ENCODE results near the gene ASAP2.

The ASAP2 gene

GRCh38 chr2:9232886-9233285 lies 26.3 kb downstream of the ASAP2 start:
- DNase-seq = no peak

DNA sequence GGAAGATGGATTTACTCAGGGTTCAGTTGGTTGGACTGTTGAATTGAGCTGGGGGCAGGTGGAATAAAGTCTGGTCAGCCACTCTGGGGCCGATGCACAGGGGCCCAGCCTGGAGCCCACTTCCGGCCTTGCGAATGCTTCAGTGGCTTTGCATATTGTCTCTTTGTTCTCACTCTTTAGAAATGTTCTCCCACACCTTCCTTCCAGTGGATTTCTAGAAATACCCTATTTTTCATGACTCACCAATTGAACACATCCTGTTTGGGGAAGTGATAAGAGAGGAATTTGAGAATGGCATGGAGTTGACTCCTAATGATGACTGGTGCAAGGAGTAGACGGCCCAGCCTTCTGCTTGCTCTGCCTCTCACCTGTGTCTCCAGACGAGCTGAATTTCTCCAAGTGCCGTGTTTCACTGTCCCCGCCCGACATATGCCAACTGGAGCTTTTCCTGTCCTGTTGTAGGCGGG lies 28.1 kb downstream of the ASAP2 start:
- DNase-seq = no peak

DNA sequence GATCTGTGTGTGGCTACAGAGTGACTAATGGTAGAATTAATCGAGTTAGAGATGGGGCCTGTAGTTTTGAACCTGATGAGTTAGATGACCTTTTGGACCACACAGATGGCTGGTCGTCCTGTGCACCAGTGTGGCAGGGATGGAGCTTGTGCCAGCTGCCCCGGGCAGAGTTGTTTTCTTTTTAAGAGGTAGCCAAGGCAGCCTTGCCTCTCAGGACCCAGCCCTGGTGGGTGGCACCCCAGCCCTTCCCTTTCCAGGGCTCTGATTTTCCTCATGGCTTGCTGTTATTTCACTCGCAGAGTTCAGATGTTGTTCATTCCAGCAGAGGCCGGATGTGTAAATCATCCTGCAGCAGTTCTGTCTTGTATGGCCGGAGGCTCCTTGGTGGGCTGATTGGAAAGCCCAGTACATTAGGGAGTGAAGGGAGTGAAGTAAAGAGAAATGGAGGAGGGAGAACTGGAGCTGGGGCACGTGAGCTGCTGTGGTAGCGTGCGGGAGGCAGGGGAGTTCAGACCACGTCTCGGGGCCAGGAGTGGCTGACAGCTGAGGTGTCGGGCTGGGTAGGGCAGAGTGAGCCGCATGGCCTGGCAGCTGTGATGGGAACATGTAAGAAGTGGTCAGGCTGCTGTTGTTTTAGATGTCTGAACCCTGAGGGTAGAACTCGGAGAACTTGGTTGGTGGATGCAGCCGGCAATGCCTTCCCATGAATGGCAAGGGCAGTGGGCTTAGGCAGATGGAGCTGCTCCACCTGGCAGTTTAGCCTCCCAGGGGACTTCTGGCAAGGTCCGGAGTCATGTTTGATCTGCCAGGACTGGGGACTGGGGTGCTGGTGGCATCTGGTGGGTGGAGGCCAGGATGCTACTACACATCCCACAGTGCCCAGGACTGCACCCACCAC lies 28.8 kb downstream of the ASAP2 start:
- no peak for DNase-seq

DNA sequence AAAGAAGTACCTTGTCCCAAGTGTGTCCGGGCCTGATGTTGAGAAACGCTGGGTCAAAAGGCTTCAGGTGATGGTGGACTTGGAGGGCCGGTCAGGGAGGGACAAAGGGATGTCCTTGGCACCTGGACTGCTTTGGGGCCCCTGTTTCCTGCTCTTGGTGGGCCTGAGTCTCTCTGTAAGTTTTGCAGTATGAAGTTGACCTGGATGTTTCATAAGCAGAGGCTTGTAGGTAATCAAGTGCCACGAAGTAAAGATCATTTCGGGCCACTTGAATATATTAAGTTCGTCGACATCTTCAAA lies 29.4 kb downstream of the ASAP2 start:
- DNase-seq = no peak

- DNase-seq = no peak
Observed at GRCh38 chr2:9236867-9237266, 30.3 kb downstream of the ASAP2 start.

- DNase-seq = no peak
Observed at GRCh38 chr2:9237831-9238230, 31.2 kb downstream of the ASAP2 start.

DNA sequence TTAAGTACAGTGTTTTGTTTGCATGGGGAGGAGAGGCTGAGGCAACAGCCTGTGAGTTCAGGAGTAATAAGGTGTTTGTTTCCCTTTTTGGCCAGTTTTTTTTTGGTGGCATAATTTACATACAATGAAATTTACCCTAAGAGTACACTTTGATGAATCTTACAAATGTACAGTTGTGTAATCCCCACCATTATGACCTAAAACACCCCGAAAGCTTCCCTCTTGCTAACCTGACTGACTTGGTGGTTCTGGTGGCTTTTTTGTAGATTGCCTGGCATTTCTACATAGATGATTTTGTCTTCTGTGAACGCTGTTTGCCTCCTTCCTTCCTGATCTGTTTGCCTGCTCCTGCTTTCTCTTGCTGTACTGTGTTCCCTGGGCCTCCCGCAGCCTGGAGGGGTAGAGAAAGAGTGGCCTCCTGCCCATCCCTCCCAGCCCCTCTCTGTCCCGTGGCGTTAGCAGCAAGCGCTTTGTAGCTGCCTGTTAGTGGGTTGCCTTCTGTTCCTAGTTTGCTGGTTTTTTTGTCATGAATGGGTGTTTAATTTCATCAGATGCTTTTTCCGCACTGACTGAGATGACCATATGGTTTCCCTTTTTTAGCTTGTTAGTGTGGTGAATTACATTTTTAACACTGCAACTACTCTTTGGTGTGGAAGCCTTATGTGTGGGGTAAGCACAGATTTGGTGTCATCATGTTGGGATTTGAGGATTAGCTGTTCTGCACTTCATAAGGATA lies 32.1 kb downstream of the ASAP2 start:
- no peak for DNase-seq

DNA sequence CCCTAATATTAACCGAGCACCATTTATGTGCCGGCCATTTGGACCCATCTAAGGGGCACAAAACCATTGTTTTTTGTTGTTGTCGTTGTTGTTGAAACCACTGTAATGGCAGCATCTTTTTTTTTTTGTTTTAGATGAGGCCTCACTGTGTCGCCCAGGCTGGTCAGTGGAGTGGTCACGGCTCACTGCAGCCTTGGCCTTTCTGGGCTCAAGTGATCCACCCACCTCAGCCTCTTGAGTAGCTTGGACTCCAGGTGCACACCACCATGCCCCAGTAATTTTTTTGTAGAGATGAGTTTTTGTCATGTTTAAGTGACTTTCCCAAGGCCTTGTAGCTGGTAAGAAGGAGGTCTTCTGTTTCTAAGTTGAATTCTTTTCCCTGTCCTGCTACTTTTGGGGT lies 33.0 kb downstream of the ASAP2 start:
- DNase-seq = no peak

GRCh38 chr2:9240745-9241144 lies 34.1 kb downstream of the ASAP2 start:
- DNase-seq = no peak

DNA sequence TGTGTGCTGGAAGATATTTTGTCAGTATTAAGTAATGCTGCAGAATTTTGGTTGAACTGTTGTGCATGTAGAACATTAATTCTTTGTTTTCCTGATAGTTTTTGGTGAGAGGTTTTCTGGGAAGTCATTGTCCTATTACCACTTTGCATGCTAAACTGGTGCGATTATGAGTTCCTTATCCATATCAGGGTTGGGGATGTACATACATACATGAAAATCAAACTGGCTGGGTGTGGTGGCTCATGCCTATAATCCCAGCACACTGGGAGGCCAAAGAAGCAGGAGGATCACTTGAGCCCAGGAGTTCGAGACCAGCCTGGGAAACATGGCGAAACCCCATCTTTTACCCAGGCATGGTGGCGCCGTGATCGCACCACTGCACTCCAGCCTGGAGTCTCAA lies 34.6 kb downstream of the ASAP2 start:
- no peak for DNase-seq

GRCh38 chr2:9243357-9243756 lies 36.7 kb downstream of the ASAP2 start:
- DNase-seq = no peak

GRCh38 chr2:9244985-9245544 lies 38.5 kb downstream of the ASAP2 start:
- DNase-seq = no peak

DNA sequence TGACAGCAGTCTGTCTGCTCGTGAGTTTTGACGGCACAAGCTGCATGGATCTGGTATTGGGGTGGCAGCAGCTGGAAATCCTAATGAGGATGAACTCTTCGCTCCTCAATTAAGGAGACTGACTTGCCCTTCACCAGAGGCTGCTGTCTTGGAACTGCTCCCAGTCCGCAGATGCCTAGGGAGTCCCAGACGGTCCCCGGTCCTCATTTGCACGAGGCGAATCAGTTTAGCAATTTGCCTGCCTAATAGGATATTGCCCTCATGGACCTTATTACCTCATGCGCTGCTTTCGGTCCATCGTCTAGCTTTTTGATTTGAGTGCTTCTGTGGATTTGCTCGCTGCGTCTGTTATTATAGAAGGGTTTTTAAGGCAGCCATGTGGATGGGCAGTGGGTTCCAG lies 40.6 kb downstream of the ASAP2 start:
- no peak for DNase-seq

DNA sequence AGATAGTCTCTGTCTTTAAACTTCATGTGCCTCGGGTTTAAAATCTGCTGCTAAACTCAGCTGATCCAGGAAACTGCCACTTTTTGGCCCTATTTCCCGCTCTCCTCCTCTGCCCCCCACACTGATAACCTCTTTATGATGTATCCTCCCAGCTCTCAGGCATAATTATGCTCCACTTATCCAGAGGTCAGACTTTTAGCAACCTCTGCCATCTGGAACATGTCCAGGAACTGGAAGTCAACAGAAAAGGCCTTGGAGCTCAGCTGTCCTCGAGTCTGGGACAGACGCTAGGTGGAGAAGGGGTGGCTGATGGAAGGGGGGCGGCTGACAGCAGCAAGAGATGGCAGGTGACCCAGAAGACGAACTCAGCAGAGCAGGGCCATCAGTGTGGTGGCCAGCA lies 41.2 kb downstream of the ASAP2 start:
- DNase-seq = no peak

DNA sequence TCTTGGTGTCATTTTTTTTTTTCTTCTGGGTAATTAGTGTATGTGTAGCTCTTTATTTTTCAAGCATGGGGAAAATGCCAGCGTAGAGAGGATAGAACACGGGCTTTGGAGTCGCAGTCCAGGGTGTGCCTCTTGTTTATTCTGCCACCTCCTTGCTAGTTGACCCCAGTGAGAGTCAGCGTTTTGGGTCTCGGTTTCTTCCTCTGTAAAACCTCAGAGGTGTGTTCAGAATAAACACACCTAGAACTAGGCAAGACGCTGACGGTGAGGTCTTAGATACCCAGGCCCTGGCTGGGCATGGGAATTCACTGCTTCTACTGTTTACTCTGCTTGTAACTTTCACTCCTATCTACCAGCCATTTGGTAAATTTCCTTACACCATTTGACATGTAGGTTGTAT lies 41.8 kb downstream of the ASAP2 start:
- DNase-seq = no peak

GRCh38 chr2:9249020-9249800 lies 42.6 kb downstream of the ASAP2 start:
- no peak for DNase-seq

DNA sequence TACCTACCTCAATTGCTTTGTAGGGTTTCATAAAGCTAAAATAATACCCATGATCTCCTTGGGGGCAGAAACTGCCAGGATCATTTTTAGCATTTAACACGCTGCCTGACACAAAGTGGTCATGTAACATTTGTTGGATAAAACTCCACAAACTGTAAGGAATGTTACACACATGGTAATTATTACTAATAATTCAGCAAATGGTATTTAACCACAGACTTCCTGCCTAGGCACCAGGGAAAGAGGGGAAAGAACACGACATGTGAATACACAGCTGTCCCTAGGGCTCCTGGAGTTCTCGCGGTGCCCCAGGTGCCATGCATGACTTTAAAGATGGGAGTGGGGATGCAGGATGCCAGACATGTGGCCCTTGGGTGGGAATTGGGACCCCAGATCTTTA lies 43.5 kb downstream of the ASAP2 start:
- DNase-seq = no peak

DNA sequence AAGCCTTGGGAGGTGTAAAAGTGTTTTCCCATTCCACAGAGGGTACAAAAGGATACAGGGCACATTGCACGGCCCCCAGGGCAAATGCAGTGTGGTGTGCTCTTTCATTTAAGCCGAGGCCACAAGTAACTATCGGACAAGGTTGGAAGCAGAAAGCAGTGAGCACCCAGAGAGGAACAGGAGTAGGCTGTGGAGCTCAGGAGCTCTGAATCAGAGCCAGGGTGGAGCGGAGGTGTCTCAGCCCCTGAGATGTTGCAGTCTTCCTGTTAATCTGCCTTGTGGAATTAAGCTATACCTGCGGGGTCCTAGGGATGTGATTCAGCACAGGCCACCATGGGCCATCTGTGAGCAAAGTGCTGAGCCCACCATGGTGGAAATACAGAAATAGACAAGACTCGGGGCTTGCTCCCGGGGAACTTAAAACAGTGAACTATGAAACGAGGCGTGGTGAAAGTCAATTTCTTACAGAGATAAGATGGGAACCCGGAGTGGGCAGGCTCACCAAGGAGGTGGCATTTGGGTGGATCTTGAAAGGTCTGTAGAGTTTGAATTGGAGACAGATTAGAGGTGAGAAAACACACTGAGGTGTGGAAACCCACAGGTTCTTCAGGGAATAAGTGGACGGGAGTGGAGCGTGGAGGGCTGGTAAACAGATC lies 44.0 kb downstream of the ASAP2 start:
- DNase-seq = no peak

- DNase-seq = no peak
Observed at GRCh38 chr2:9251154-9252001, 44.8 kb downstream of the ASAP2 start.

- DNase-seq = no peak
Observed at GRCh38 chr2:9252002-9252357, 45.4 kb downstream of the ASAP2 start.

GRCh38 chr2:9255416-9255815 lies 48.8 kb downstream of the ASAP2 start:
- no peak for DNase-seq

DNA sequence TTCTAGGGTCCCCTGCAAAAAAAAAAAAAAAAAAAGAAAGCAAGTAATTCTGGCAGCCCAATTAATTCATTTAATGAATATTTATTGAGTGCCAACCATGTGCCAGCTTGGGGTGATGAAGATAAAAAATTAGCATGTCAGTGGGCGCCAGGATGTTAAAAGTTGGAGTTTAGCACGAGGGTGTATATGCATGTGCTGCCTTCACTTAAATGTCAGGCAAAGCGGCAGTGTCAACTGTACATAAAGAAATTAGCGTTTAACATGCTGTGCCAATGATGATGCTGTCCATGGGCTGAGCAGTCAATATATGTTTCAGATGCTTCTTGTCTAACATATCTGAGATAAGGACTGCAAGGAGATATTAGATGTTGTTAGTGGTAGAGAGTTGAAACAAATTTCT lies 49.5 kb downstream of the ASAP2 start:
- no peak for DNase-seq
